D721Med (cell line): Measurements from ENCODE around the gene LIPA.

ENCODE experiments used
- DNase-seq: peaks from one replicate; pipeline ENCODE4 v3.0.0; 2011; ENCODE audit warnings: low spot score; ENCODE audit not compliant: insufficient read length
- FAIRE-seq: peaks from 2 replicates; lab custom pipeline; 2011; peaks lifted over from hg19 to GRCh38; lab: Jason Lieb, UNC
- CTCF ChIP-seq: IDR thresholded peaks from 2 replicates; pipeline ENCODE4 v1.5.1; 2012; ENCODE audit warnings: mild to moderate bottlenecking, control low read depth; ENCODE audit not compliant: insufficient read depth; ENCODE audit errors: missing control alignments

Gene LIPA

DNA sequence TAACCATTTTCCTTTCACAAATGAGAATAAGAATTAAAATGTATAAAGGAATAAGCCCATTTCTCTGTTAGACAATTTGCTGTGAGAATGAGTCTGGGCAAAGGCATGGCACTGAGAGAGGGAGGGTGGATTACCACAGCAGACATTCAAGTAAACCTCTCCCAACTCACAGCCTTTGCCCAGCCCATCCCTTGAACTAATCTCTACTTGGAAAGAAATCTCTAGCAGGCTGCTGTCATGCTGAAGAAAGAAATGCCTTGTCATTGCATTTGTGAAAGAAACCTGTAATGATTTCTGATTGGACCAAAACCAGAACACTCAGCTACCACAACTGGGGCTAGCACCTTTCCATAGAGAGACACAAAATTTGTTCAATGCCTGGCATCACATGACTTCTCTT, 83.7 kb downstream of the LIPA start:
- DNase-seq = no peak
- TF ChIP-seq CTCF = no peak
- FAIRE-seq = no peak

DNA sequence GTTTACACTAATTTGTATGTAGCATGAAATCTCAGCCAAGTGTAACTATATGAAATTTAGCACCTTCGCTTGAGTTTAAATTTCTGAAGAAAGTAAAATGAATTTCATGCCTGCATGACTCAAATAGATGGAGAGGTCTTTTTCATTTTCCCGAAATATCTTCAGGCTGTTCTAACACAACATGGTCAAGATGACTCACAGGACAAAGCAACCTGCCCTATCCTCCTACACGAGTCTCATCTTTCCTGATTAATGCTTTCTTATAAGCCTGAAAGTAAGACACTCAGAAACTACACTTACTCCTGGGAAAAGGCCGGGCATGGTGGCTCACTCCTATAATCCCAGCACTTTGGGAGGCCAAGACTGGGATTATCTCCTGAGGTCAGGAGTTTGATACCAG, 85.7 kb downstream of the LIPA start:
- no peak for TF ChIP-seq CTCF
- no peak for DNase-seq
- FAIRE-seq = no peak

DNA sequence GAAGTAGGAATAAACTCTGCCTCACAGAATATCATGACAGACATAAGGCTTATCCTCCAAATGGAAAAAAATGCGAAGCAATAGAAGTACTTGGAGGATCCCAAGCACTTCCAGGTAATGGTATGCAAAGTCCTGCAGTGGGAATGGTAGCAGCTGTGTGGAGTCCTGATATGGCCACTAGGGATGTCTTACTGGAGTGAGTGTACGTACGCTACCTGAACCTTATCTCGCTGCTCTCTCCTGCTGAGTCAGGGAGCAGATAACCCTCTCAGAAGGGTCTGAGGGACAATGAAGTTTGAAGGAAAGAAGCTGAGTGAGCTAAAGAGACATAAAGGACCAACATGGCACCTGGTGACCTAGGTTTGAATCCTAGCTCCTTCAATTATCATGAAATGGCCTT, 86.7 kb downstream of the LIPA start:
- no peak for TF ChIP-seq CTCF
- DNase-seq (no peak), FAIRE-seq (no peak)

DNA sequence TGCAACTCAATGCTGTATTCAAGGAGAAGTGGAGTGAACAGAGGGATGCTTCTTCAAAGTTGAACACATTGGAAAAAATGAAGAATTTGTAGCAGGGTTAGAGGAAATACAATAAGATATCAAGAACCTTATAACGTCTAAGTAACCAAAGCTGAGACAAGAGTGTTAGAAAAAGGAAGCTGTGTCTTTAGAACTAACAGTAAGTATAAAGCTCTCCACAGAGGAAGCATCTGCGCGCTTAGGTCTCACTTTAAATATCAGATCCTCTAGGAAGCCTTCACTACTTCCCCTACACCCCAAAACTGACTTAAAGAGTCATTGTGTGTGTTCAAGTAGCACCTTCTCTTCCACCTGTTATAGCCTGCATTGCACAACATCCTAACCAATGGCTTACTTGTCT, 87.5 kb downstream of the LIPA start:
- TF ChIP-seq CTCF = no peak
- FAIRE-seq (no peak), DNase-seq (no peak)
